ENCODE results near the gene MUSK.
"Not testable (repeated sequence)": the region's sequence is repeated elsewhere in the genome, so short reads cannot be mapped to it uniquely, and the experiment has no call there.

The MUSK gene

GRCh38 chr9:110763568-110763967 lies 95.0 kb downstream of the MUSK start:
- no peak for DNase-seq (ENCODE audit: low read depth)

- DNase-seq (ENCODE audit: low read depth): no peak
Measured at GRCh38 chr9:110764006-110764405, 95.4 kb downstream of the MUSK start.

DNA sequence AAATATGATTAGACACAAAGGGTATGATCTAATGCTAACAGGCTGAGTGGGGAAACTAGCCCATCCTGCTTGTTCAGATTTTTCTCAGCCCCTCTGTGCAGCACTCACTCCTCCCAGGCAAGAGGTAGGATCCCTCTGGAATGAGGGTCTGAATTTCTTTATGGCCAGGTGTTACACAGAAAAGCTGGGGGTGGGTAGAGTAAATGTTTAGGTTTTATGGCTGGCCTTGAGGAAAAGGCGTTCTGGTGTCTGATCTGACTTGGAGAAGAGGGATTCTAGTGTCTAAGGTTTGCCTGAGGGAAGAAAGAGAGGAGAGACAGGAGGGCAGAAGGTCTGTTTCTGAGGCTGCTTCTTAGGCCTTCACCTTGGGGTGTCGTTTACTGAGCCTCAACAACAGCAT lies 97.3 kb downstream of the MUSK start:
- no peak for DNase-seq (ENCODE audit: low read depth)

DNA sequence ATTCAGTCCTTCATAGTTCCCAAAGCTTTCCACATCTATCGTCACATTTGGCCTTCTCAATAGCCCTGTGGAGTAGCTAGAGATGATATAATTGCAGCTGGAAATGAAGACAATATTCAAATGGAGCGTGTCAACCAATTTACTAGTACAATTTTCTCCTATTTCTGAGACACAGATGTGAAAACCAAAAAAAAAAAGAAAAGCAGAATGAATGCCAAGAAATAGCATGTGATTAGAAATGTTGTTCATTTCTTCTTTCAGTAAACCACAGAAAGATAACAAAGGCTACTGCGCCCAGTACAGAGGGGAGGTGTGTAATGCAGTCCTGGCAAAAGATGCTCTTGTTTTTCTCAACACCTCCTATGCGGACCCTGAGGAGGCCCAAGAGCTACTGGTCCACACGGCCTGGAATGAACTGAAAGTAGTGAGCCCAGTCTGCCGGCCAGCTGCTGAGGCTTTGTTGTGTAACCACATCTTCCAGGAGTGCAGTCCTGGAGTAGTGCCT lies 99.0 kb downstream of the MUSK start:
- no peak for DNase-seq (ENCODE audit: low read depth)

GRCh38 chr9:110768886-110769285 lies 100.3 kb downstream of the MUSK start:
- DNase-seq (ENCODE audit: low read depth): no peak

DNA sequence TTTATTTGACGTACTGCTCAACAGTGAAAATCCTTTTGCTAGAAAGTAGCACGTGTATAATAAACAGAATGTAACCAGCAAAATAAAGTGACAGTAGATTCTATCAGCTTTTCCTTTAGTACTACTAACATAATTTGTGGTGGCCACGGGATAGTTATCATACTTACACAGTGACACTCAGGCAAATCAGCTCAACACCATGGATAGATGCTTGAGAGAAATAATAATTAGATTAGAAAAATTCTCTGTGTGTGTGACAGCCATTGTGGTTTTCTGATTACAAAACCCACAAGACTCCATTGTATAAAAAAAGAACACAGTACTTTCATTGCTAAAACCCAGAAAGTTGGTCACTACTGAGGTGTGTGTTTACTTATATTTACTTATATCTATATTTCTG lies 101.1 kb downstream of the MUSK start:
- no peak for DNase-seq (ENCODE audit: low read depth)

DNA sequence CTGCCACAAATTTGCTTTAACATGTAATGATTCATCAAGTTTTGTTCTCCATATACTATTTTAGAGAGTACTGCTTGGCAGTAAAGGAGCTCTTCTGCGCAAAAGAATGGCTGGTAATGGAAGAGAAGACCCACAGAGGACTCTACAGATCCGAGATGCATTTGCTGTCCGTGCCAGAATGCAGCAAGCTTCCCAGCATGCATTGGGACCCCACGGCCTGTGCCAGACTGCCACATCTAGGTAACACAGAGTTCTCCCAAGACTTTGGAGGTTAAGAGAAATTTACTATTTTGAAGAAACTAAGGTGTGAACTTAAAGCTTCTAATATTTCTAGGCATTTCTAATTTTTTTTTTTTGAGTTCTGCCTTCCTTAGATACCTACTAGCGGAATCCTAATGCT lies 107.1 kb downstream of the MUSK start:
- no peak for DNase-seq (ENCODE audit: low read depth)

DNA sequence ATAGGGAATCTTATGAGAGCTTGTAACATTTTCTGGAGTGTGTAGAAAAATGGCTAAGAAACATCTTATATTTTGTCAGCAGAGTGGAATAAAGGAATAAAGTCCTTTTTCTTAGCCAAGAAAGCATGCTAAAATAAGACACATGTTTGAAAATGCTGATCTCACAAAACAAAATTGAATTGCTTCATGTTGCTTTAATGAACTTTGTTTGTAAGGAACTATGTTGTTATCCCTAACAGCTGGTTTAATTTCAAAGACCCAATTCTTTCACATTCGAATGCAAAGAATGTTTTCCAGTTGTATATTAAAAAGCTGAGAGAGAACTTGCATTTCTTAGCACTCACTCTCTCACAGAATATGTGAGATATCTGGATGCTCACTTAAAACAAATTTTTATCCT lies 107.6 kb downstream of the MUSK start:
- DNase-seq (ENCODE audit: low read depth): no peak

- DNase-seq (ENCODE audit: low read depth): no peak
Measured at GRCh38 chr9:110777196-110777875, 108.7 kb downstream of the MUSK start.

GRCh38 chr9:110777876-110778215 lies 109.3 kb downstream of the MUSK start:
- no peak for DNase-seq (ENCODE audit: low read depth)

DNA sequence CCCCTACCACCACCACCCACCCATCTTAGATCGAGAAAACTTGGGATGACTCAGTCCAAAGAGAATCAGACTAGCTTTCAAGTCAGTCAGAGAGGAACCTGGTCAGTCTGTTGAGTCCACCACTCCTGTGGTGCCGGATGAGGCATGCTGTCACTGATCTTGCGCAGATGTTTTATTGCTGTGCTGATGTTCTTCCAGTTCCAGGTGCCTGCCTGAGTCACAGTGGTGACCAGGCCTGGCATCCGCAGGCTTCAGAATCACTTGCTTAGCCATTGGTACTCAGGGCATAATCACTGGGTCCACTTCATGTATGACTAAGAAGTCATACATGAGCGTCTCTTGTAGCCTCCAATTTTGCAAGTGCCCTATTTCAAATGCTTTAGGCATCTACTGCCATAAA lies 114.1 kb downstream of the MUSK start:
- DNase-seq (ENCODE audit: low read depth): no peak

DNA sequence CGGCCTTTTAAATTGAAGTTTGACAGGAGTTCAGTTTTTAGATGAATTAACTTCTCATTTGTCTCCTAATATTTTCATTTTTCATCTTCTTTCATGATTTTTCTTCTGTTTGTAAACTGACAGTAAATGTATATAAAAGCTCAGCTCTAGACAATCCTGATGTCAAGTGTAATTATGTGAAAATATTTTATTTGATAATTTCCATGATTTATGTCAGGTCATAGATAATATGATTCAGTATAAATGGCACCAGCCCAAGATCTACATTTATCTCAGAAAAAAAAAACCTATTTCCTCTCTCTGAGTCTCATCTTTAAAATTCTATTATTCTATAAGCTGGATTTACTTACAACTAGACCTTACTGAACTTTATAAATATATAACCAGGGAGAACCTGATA lies 115.7 kb downstream of the MUSK start:
- no peak for DNase-seq (ENCODE audit: low read depth)

- no peak for DNase-seq (ENCODE audit: low read depth)
Measured at GRCh38 chr9:110785166-110785565, 116.6 kb downstream of the MUSK start.

GRCh38 chr9:110788396-110788795 lies 119.8 kb downstream of the MUSK start:
- DNase-seq (ENCODE audit: low read depth): not testable (repeated sequence)

DNA sequence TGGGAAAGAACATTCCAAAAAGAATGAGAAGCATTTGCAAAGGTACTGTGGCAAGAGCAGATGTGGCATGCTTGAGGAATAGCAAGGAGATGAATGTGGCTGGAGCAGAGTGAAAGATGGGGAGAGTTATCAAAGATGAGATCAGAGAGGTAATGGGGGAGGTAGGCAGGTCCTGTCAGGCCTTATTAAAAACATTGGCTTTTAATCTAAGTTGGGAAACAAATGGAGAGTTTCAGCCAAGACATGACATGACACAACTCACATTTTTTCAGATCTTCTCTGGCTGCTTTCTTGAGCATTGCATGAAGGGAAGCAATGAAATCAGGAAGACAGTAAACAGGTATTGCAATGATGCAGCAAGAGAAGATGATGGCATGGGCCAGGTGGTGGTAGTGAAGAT lies 120.3 kb downstream of the MUSK start:
- DNase-seq (ENCODE audit: low read depth): no peak

DNA sequence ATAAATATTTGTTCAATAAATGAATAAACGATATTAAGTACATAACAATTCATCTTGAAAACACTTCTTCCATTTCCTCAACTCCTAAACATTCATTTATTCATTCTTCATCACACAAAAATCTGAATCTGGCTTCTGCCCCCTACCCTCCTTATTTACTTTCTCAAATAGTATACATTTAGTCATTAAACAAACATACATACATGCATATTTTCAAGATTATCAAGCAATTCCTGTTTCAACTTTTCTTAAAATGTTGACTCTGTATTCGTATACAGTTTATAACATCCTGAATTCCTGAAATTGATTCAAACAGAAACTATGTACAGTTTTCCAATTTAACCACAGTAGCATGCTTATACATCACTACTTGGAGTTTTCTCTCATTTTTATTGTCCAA lies 129.0 kb downstream of the MUSK start:
- no peak for DNase-seq (ENCODE audit: low read depth)

DNA sequence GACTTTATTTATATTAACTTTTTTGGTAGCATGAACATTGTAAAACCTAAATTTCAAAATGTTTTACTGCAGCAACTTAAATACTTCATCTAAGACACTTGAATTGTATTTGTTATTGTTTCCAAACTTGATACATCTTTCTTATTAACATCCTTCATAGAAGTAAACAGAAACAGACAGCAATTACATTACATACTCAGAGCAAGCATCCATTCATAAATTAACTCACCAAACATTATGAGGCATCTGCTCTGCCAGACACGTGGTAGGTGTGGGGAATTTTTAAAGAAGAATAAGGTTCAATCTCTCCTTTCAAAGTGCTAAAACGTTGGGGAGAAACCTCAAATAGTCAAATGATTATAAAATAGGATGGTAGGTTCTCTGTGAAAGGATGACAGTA lies 130.8 kb downstream of the MUSK start:
- no peak for DNase-seq (ENCODE audit: low read depth)

DNA sequence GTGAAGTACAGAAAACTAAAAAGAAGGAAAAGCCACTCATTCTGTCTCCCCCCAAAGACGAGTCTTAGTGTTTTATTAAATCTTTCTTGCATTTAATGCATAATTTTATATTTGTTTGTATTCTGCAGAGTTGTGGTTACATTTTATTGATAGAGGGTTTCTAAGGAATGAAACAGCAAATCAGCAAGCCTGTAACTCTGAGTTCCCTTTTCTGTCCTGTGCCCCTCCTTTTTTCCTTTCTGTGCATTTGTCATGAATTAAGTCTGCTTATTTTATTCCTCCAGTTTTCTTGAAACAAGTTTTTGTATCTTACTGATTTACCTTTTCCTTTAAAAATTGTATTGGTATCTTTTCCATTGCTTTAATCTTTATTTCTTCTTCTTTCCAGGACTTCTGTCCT lies 132.8 kb downstream of the MUSK start:
- no peak for DNase-seq (ENCODE audit: low read depth)

DNA sequence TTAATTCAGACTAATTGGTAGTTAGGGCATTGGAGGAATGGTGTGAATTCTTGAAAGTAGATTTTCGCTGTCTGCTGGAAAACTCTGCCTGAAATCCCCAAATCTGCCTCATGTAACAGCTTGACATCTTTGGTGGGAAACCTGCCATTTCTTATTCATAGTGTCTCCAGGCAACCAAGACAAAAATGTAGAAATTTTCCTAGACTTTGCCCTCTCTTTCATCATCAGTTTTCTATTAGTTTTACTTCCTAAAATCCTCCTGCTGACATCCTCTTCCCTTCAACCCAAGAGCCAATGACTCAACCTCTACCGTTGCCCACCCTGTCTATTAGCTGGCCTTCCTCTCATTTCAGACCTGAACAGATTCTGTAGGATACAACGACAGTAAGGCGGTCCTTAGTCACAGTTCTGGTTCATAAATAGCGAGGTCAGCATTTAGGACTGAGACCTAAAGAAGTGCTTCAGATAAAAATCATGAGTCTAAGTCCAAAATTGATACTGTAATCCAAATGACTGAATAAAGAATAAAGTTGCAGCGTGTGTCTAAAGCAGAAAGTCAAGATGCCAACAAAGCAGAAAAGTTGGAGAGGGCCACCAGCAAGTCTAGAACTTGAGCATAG lies 133.9 kb downstream of the MUSK start:
- no peak for DNase-seq (ENCODE audit: low read depth)

DNA sequence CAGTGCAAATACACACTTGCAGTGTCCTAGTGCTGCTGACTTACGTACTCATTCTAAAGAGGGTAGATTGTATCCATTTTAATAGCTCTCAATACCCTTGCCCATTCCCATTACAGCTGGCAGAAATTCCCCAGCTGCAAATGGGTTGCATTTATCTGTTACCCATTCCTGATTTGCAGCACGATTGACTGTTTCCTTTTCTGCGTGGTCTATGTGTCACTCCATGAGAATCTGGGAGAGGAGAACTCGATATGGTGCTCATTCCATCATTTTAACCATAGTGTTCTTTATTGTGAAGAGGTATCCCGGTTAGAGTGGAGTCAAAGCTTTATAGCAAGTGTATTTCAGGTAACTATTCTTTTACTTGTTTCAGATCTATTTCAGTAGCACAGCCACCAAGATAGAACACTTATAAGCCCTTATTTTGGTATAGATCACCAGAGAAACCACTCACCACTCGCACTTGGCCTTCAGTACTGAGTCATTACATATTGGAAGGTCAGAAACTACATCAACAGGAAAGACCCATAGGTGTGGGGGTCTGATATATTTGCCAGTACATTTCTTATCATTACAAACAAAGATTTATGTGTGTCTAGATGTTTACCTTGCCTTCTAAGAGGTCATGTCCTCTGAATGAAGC lies 139.5 kb downstream of the MUSK start:
- no peak for DNase-seq (ENCODE audit: low read depth)

GRCh38 chr9:110808599-110808980 lies 140.0 kb downstream of the MUSK start:
- DNase-seq (ENCODE audit: low read depth): no peak

GRCh38 chr9:110809038-110809595 lies 140.5 kb downstream of the MUSK start:
- DNase-seq (ENCODE audit: low read depth): no peak

DNA sequence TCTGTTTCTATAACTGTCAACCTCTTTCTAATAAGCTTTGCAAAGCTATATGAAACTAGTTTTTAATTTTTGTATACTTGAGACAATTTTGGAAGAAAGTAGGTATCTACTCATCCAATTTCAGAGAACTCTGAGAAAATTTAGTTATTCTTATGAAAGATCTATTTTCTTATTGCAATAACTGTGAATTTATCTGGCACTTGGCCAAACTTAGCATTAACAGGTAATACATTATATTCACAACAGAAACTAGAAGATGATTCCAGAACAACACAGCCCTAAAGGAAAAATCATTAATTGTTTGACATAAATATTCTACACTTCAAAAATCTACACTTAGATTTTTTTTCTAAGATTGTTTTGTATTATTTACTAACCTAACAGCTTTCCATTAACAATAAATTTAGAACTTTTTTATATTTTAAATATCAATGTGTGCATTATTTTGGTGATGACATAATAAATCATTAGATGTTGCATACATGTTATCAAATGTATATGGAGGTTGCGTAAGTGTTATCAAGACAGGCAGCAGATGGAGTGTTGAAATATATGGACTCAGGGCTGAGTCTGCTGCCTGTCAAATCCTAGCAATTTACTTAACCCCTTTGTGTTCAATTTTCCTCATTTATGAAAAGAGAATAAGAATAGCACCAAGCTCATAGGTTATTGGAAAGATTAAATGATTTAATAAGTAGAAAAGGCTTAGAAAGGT lies 141.8 kb downstream of the MUSK start:
- DNase-seq (ENCODE audit: low read depth): no peak

All from stimulated activated CD8-positive, alpha-beta memory T cell treated with anti-CD3 and anti-CD28 coated beads, Interleukin-12 subunit alpha, Interleukin-12 subunit beta, amount 100 ng/mL, for 1 hour (primary cell).